Adrenal gland (tissue), 5 donors: ENCODE data around the gene DUSP3.

Source experiments
- POLR2A ChIP-seq, 2 donors: fragments of 450-650 bp; IDR thresholded peaks; one replicate each; pipeline ENCODE4 v1.6.1; 2017; ENCODE audit warnings: antibody characterized with exemption in 2 of 2, mild to moderate bottlenecking in 2 of 2, moderate library complexity in 1 of 2
- TF ChIP-seq, protein P1 (sequence below), 6 experiments: fragments of 450-650 bp in 4 of 6; fragments of 200-600 bp in 2 of 6; sonication (generic) in 1 of 6; IDR thresholded peaks; 1 replicate in 5 of 6; 2 replicates in 1 of 6; pipeline versions ENCODE4 v1.5.1 to v1.8.0; 2016 to 2021; ENCODE audit warnings: antibody characterized with exemption in 6 of 6, mild to moderate bottlenecking in 2 of 6, moderate library complexity in 1 of 6
- donor health status: DM: no; HTN: no; CAD: no.

GRCh38 chr17:43717913-43718312 is 60.9 kb downstream of the DUSP3 start:
- TF ChIP-seq, protein P1, sequence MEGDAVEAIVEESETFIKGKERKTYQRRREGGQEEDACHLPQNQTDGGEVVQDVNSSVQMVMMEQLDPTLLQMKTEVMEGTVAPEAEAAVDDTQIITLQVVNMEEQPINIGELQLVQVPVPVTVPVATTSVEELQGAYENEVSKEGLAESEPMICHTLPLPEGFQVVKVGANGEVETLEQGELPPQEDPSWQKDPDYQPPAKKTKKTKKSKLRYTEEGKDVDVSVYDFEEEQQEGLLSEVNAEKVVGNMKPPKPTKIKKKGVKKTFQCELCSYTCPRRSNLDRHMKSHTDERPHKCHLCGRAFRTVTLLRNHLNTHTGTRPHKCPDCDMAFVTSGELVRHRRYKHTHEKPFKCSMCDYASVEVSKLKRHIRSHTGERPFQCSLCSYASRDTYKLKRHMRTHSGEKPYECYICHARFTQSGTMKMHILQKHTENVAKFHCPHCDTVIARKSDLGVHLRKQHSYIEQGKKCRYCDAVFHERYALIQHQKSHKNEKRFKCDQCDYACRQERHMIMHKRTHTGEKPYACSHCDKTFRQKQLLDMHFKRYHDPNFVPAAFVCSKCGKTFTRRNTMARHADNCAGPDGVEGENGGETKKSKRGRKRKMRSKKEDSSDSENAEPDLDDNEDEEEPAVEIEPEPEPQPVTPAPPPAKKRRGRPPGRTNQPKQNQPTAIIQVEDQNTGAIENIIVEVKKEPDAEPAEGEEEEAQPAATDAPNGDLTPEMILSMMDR (IDR thresholded peaks at IDR 0.05) = no peak
- TF ChIP-seq POLR2A (IDR thresholded peaks at IDR 0.05) = no peak
